Endometrial microvascular endothelial cells (primary cell): Measurements from ENCODE around the gene ZFP91. TPM values are rescaled to one million over a fixed set of nuclear protein-coding genes. Genes with fewer than 3 reads are reported as not detected.

ENCODE experiments used
- in situ Hi-C: cut with HindIII; loops from 2 replicates; pipeline ENCODE4 v1.10.0; 2017; ENCODE audit warnings: low sequenced_read_pairs, low pct_unique_long_range_greater_than_20kb; ENCODE audit errors: inconsistent ontology term
- total RNA-seq: library from RNA; depleted of rRNA; stranded (reverse); fragments of >200 nt; gene quantifications from one replicate; pipeline ENCODE4 v1.2.3, GENCODE V29; 2015; ENCODE audit errors: inconsistent ontology term

The ZFP91 gene
- total RNA-seq, 1 donor from 2014 or later, result 47.2 TPM

GRCh38 chr11:58622344-58622743 lies 43.5 kb downstream of the ZFP91 start, which contains the start of gene CNTF:
CNTF (plus strand) TSS chr11:58622665; CDS start chr11:58622753, 88 bp downstream.
- in situ Hi-C loops, result no loop called here

- in situ Hi-C loops, result no loop called here
These were observed 46.2 kb downstream of the ZFP91 start for GRCh38 chr11:58625086-58625485.

- in situ Hi-C loops, result no loop called here
These were observed 47.1 kb downstream of the ZFP91 start for GRCh38 chr11:58625826-58626460.

GRCh38 chr11:58626934-58627483 lies 48.1 kb downstream of the ZFP91 start:
- in situ Hi-C loops, result no loop called here

GRCh38 chr11:58628446-58628845 lies 49.6 kb downstream of the ZFP91 start:
- in situ Hi-C loops, result no loop called here

GRCh38 chr11:58629857-58630256 lies 51.0 kb downstream of the ZFP91 start:
- in situ Hi-C loops, result no loop called here

- in situ Hi-C loops, result no loop called here
These were observed 52.5 kb downstream of the ZFP91 start for GRCh38 chr11:58631378-58631777.

GRCh38 chr11:58632510-58632909 lies 53.6 kb downstream of the ZFP91 start:
- in situ Hi-C loops, result no loop called here

GRCh38 chr11:58636587-58636986 lies 57.7 kb downstream of the ZFP91 start:
- in situ Hi-C loops, result no loop called here

GRCh38 chr11:58637371-58637770 lies 58.5 kb downstream of the ZFP91 start:
- in situ Hi-C loops, result no loop called here

GRCh38 chr11:58639103-58639502 lies 60.2 kb downstream of the ZFP91 start:
- in situ Hi-C loops, result no loop called here

- in situ Hi-C loops, result no loop called here
These were observed 60.8 kb downstream of the ZFP91 start for GRCh38 chr11:58639669-58640068.

GRCh38 chr11:58640386-58641023 lies 61.6 kb downstream of the ZFP91 start:
- in situ Hi-C loops, result no loop called here

- in situ Hi-C loops, result no loop called here
These were observed 62.5 kb downstream of the ZFP91 start for GRCh38 chr11:58641341-58641740.

- in situ Hi-C loops, result no loop called here
These were observed 63.1 kb downstream of the ZFP91 start for GRCh38 chr11:58641803-58642581.

- in situ Hi-C loops, result no loop called here
These were observed 67.0 kb downstream of the ZFP91 start for GRCh38 chr11:58645854-58646253.

- in situ Hi-C loops, result no loop called here
These were observed 68.4 kb downstream of the ZFP91 start for GRCh38 chr11:58647141-58647699.

- in situ Hi-C loops, result no loop called here
These were observed 69.0 kb downstream of the ZFP91 start for GRCh38 chr11:58647866-58648265.

GRCh38 chr11:58649623-58650022 lies 70.8 kb downstream of the ZFP91 start:
- in situ Hi-C loops, result no loop called here
